ENCODE data around the gene BZW2.

BZW2 gene

DNA sequence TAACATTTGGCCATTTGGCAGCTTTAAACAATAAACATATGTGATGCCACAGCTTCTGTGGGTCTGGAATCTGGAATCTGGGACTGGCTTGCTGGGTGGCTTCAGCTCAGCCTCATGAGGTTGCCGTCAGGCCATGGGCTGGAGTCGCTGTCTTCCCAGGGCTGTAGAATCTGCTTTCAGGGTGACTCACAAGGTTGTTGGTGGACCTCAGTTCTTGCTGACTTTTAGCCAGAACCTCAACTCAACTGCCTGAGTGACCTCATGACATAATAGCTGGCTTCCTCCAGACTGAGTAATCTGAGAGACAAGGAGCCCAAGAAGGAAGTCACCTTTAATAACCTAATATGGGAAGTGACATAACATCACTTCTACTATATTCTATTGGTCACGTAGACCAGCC is 63.0 kb downstream of the BZW2 start:
- FAIRE-seq: no peak
- TF ChIP-seq TAF1 (IDR thresholded peaks at IDR 0.05; ENCODE audit: borderline replicate concordance, low read depth, low read length): no peak
- no peak for TF ChIP-seq POLR2A (IDR thresholded peaks at IDR 0.05; ENCODE audit: low read depth, low read length)
- TF ChIP-seq POLR2AphosphoS5 (IDR thresholded peaks at IDR 0.05; ENCODE audit: low read depth, low read length): no peak

DNA sequence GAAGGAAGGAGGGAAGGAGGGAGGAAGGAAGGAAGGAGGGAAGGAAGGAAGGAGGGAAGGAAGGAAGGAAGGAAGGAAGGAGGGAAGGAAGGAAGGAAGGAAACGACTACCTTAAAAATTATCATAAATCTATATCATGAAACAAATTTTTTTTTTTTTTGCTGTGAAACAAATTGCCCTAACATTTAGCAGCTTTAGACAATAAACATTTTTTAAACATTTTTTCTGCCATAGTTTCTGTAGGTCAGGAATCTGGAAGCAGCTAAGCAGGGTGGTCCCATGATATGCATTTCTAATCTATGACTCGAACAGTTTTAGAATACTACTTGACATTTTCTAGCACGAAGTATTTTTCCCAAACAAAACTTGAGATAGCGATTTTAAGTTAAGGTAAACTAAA is 64.7 kb downstream of the BZW2 start:
- DNase-seq (ENCODE audit: insufficient read length) (no peak), FAIRE-seq (no peak)
- no peak for TF ChIP-seq POLR2AphosphoS5 (IDR thresholded peaks at IDR 0.05; ENCODE audit: low read depth, low read length)
- TF ChIP-seq POLR2A (IDR thresholded peaks at IDR 0.05; ENCODE audit: low read depth, low read length): no peak
- TF ChIP-seq TAF1 (IDR thresholded peaks at IDR 0.05; ENCODE audit: borderline replicate concordance, low read depth, low read length): no peak

More for the DNA sequence above, 63.0 kb downstream of the BZW2 start:
- no peak for DNase-seq (ENCODE audit: insufficient read length)

DNA sequence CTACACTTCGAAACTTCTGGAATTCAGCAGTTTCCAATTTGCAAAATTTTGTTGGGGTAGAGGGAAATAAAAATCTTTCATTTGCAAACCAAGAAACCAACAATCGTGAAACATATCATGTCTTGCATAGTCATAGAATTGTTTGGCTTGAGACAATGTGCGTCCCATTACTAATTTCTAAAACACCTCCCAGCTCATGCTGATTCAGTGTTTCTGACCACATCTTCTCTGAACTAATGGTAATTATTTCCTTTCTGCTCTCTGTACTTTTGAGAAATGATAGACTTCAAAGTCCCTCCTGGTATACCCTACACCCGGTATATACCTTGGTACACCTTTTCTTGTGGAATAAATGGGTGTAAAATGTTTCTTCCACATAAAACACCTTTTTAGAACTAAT is 65.7 kb downstream of the BZW2 start:
- DNase-seq (ENCODE audit: insufficient read length): no peak
- TF ChIP-seq TAF1 (IDR thresholded peaks at IDR 0.05; ENCODE audit: borderline replicate concordance, low read depth, low read length): no peak
- no peak for TF ChIP-seq POLR2AphosphoS5 (IDR thresholded peaks at IDR 0.05; ENCODE audit: low read depth, low read length)
- no peak for TF ChIP-seq POLR2A (IDR thresholded peaks at IDR 0.05; ENCODE audit: low read depth, low read length)
- FAIRE-seq: no peak

DNA sequence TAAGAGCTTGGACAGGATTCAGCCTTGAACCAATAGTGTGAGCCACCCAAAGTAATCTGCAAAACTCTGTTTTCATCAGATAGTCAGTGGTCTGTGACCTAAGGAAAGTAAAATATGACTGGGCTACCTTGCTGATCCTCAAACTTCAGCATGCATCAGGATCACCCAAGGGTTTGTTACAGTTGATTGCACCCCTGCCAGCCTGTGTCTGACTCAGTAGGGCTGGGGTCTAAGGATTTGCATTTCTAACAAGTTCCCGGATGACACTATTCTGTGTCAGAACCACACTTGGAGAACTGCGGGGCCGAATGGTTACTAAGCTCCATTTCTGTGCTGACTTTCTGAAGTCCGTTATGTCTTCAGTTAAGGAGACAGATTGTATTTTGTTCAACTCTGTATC is 66.9 kb downstream of the BZW2 start:
- FAIRE-seq (no peak), DNase-seq (ENCODE audit: insufficient read length) (no peak)
- TF ChIP-seq POLR2A (IDR thresholded peaks at IDR 0.05; ENCODE audit: low read depth, low read length) (no peak), TAF1 (IDR thresholded peaks at IDR 0.05; ENCODE audit: borderline replicate concordance, low read depth, low read length) (no peak), POLR2AphosphoS5 (IDR thresholded peaks at IDR 0.05; ENCODE audit: low read depth, low read length) (no peak)

DNA sequence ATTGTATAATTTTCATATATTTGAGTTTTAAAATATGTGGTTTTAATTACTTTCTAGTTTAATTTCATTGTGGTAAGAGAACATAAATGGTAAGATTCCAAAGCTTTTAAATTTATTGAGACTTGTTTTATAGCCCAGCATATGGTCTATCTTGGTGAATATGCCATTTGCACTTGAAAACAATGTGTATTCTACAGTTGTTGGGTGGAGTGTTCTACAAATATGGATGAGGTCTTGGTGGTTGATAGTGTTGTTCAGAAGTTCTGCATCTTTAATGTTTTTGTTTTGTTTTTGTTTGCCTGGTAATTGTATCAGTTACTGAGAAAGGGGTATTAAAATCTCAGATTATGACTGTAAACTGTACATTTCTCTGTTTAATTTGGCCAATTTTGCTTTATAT is 69.9 kb downstream of the BZW2 start:
- no peak for DNase-seq (ENCODE audit: insufficient read length)
- no peak for FAIRE-seq
- TF ChIP-seq POLR2A (IDR thresholded peaks at IDR 0.05; ENCODE audit: low read depth, low read length) (no peak), POLR2AphosphoS5 (IDR thresholded peaks at IDR 0.05; ENCODE audit: low read depth, low read length) (no peak), TAF1 (IDR thresholded peaks at IDR 0.05; ENCODE audit: borderline replicate concordance, low read depth, low read length) (no peak)

DNA sequence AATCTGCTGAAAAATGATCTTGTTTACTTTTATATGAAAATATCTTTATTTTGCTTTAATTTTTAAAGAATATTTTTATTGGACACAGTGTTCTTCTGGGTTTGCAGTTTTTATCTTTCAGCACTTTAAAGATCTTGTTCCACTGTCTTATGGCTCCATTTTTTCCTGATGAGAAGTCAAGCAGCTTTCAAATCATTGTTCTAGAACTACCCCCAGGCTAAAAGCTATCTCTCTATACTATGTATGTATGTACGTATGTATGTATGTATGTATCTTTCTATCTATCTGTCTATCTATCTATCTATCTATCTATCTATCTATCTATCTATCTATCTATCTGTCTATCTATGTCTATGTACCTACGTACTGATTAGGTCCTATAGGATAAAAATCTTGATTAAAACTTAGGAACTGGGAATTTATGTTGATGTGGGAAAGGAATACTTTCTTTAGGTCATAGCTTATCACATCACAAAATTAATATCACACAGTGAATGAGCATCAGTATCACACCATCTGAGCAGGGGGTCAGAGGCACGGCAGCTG is 72.2 kb downstream of the BZW2 start:
- DNase-seq (ENCODE audit: insufficient read length): no peak
- no peak for FAIRE-seq
- TF ChIP-seq TAF1 (IDR thresholded peaks at IDR 0.05; ENCODE audit: borderline replicate concordance, low read depth, low read length) (no peak), POLR2AphosphoS5 (IDR thresholded peaks at IDR 0.05; ENCODE audit: low read depth, low read length) (no peak)

DNA sequence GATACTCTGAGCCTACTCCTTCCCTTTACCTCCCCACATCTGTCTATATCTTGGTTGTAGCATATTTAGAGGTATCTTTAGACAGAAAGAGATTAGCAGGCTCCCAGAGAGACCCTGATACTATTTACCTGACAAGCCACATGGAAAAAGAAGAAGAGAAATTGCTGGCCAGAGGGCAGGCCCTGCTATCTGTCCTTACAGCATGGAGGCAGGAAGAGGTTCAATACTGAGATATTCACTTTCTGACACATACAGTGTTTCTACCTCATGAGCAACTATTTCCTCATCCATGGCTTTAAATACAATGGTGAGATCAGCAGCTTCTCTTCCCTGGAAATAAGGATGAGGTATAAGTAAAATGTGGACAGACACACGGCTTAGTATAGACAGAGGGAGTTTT is 73.7 kb downstream of the BZW2 start:
- DNase-seq (ENCODE audit: insufficient read length) (no peak), FAIRE-seq (no peak)
- TF ChIP-seq POLR2A (IDR thresholded peaks at IDR 0.05; ENCODE audit: low read depth, low read length): no peak
- no peak for TF ChIP-seq POLR2AphosphoS5 (IDR thresholded peaks at IDR 0.05; ENCODE audit: low read depth, low read length)
- TF ChIP-seq TAF1 (IDR thresholded peaks at IDR 0.05; ENCODE audit: borderline replicate concordance, low read depth, low read length): no peak

DNA sequence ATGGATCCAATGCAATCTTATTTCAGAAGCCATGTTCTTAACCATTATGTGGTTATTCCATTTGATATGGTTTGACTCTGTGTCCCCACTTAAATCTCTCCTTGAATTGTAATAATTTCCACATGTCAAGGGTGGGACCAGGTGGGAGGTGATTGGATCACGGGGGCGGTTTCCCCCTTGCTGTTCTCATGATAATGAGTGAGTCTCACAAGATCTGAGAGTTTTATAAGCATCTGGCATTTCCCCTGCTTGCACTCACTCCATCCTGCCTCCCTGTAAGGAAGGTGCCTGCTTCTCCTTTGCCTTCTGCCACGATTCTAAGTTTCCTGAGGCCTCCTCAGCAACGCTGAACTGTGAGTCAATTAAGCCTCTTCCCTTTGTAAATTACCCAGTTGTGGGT is 75.6 kb downstream of the BZW2 start:
- DNase-seq (ENCODE audit: insufficient read length): no peak
- TF ChIP-seq TAF1 (IDR thresholded peaks at IDR 0.05; ENCODE audit: borderline replicate concordance, low read depth, low read length): no peak
- no peak for TF ChIP-seq POLR2A (IDR thresholded peaks at IDR 0.05; ENCODE audit: low read depth, low read length)
- no peak for TF ChIP-seq POLR2AphosphoS5 (IDR thresholded peaks at IDR 0.05; ENCODE audit: low read depth, low read length)
- FAIRE-seq: no peak

DNA sequence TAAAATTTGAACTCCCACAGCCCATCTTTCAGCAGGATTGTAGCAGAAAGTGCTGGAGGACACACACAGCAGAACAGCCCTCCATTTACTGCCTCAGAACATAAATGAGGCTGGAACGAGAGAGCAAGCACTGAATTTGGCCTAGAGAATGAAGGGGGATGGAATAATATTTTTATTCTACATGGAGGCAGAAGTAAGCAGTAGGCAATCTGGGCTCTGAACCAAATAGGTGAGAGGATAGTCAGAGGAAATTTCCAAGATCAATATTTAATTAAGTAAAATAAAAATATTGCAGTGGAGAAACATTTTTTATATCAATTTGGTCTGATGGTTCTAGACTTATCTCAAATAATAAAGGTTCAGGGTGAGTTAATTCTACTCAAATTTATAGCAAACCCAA is 78.4 kb downstream of the BZW2 start:
- no peak for DNase-seq (ENCODE audit: insufficient read length)
- TF ChIP-seq TAF1 (IDR thresholded peaks at IDR 0.05; ENCODE audit: borderline replicate concordance, low read depth, low read length) (no peak), POLR2AphosphoS5 (IDR thresholded peaks at IDR 0.05; ENCODE audit: low read depth, low read length) (no peak), POLR2A (IDR thresholded peaks at IDR 0.05; ENCODE audit: low read depth, low read length) (no peak)
- FAIRE-seq: no peak

DNA sequence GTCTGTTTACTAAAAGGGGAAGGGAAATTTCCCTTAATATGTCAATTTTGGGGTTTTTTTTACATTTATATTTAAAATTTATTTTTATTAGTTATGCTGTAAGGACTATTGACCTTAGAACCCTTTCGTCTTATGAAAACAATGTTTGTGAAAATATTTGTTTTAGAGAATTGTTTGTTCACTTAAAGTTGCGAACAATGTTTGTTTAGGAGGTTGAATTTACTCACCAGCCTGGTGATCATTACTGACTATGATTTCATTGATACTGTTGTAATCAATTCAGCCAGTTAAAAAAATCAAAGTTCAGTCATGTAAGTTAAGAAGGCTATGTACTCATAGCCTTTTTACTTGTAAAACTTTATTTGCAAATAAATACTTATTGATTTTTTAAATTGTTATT is 80.2 kb downstream of the BZW2 start:
- TF ChIP-seq TAF1 (IDR thresholded peaks at IDR 0.05; ENCODE audit: borderline replicate concordance, low read depth, low read length) (no peak), POLR2A (IDR thresholded peaks at IDR 0.05; ENCODE audit: low read depth, low read length) (no peak), POLR2AphosphoS5 (IDR thresholded peaks at IDR 0.05; ENCODE audit: low read depth, low read length) (no peak)
- no peak for FAIRE-seq
- DNase-seq (ENCODE audit: insufficient read length): no peak

DNA sequence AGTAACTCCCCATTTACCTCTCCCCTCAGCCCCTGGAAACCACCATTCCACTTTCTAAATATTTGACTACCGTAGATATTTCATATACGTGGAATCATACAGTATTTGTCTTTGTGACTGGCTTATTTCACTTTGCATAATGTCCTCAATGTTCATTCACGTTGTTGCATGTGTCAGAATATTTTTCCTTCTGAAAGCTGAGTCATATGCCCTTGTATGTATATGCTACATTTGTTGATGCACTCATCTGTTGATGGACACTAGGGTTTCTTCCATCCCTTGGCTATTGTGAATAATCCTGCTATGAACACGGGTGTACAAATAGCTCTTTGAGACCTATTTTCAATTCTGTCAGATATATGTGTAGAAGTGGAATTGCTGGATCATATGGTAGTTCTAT is 81.8 kb downstream of the BZW2 start:
- TF ChIP-seq POLR2A (IDR thresholded peaks at IDR 0.05; ENCODE audit: low read depth, low read length) (no peak), TAF1 (IDR thresholded peaks at IDR 0.05; ENCODE audit: borderline replicate concordance, low read depth, low read length) (no peak), POLR2AphosphoS5 (IDR thresholded peaks at IDR 0.05; ENCODE audit: low read depth, low read length) (no peak)
- FAIRE-seq (no peak), DNase-seq (ENCODE audit: insufficient read length) (no peak)

DNA sequence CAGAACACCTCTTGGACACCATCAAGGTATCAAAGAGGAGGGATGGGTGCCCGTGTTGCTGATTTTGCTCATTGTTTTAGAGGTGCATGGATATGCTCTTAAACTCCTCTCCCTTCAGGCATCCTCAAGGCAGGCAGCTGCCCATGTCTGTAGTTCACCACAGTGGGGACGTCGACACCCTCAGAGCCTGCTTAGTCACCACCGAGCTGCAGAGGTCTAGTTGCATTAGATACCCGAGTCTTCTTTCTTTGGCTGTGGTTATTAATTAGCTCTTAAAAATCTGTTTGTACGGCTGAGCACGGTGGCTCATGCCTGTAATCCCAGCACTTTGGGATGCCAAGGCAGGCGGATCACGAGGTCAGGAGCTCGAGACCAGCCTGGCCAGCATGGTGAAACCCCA is 82.8 kb downstream of the BZW2 start:
- TF ChIP-seq POLR2AphosphoS5 (IDR thresholded peaks at IDR 0.05; ENCODE audit: low read depth, low read length): no peak
- TF ChIP-seq TAF1 (IDR thresholded peaks at IDR 0.05; ENCODE audit: borderline replicate concordance, low read depth, low read length): no peak
- TF ChIP-seq POLR2A (IDR thresholded peaks at IDR 0.05; ENCODE audit: low read depth, low read length): no peak
- DNase-seq (ENCODE audit: insufficient read length) (no peak), FAIRE-seq (no peak)

DNA sequence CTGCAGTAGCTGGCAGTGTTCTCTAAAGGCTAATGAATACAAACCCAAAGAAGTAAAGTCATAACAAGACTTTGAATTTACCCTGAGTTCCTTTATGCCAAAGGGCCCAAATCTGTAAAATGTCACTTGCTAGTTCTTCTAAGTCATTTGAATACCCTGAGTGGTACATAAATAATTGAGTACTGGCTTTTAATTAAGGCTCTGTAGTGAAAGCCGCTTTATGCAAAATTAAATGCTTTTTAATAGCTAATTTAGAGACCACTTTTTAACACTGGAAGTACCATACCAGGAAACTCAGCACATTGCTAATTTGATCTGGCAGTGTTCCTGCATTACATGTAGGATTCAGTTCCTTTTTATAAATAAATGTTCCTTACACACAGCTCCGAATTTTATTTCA is 83.6 kb downstream of the BZW2 start:
- no peak for TF ChIP-seq POLR2A (IDR thresholded peaks at IDR 0.05; ENCODE audit: low read depth, low read length)
- FAIRE-seq (no peak), DNase-seq (ENCODE audit: insufficient read length) (no peak)

Measured in GM12892 (cell line).